Activated CD4-positive, alpha-beta T cell treated with anti-CD3 and anti-CD28 coated beads, Interleukin-2, amount 10 ng/mL, durations not matched to agents 7 days and 5 days (primary cell): ENCODE data around the gene RILPL2. TPM values are rescaled to one million over a fixed set of nuclear protein-coding genes. Genes with fewer than 3 reads are reported as not detected.

Experiments used
- CTCF ChIA-PET: fragments of 350-600 bp; sonication (Branson Sonifier 250); formaldehyde crosslinking; loops from one replicate; lab custom pipeline; 2021; ENCODE audit warnings: antibody characterized with exemption; lab: Charles Lee
- POLR2A ChIA-PET: fragments of 350-600 bp; sonication (Branson Sonifier 250); formaldehyde crosslinking; loops from one replicate; lab custom pipeline; 2021; ENCODE audit warnings: antibody characterized with exemption; lab: Charles Lee
- DNase-seq: peaks from one replicate; pipeline ENCODE4 v3.0.0-alpha.2; 2020
- H3K27ac Mint-ChIP-seq: one replicate; pipeline ENCODE4 v1.8.0; 2021; ENCODE audit warnings: mild to moderate bottlenecking, moderate library complexity, mixed read lengths
- H3K27me3 Mint-ChIP-seq: one replicate; pipeline ENCODE4 v1.8.0; 2021; ENCODE audit warnings: mixed read lengths
- H3K36me3 Mint-ChIP-seq: one replicate; pipeline ENCODE4 v1.8.0; 2021; ENCODE audit warnings: low read depth, mixed read lengths
- H3K4me1 Mint-ChIP-seq: one replicate; pipeline ENCODE4 v1.8.0; 2021; ENCODE audit warnings: mixed read lengths
- H3K4me3 Mint-ChIP-seq: one replicate; pipeline ENCODE4 v1.8.0; 2021; ENCODE audit warnings: mild to moderate bottlenecking, moderate library complexity, mixed read lengths
- H3K9me3 Mint-ChIP-seq: one replicate; pipeline ENCODE4 v1.8.0; 2021; ENCODE audit warnings: mixed read lengths
- total RNA-seq, 2 experiments: library from RNA; stranded (reverse); gene quantifications; one replicate each; pipeline ENCODE4 v1.2.3, GENCODE V29; 2021

Gene RILPL2
- total RNA-seq, 2 experiments from 2014 or later, result 6.0 to 6.5 TPM

DNA sequence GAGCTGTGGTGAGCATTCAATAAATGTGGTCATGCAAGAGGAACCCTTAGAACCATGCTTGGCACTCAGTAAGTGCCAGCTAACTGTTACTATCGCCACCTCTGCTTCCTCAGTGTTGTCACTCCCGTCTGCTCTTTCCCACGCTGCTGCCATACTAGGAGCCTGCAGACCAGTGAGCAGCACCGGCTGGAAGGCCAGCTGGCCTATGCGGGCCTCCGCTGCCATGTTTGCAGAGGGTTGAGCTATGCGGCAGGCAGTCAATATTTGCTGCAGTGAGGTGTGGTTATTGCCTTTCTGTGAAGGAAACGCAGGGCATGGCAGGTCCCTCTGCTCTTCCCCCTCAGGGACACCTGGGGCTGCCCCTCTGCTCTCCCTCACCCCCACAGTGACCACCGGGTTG, 39.5 kb downstream of the RILPL2 start:
- Mint-ChIP-seq H3K27ac (no peak overlapping the region), H3K27me3 (no peaks in the 10 kb centered on the region), H3K4me1 (peaks cover 12% of the 10 kb centered on the region), H3K4me3 (no peak overlapping the region), H3K9me3 (no peaks in the 10 kb centered on the region), H3K36me3 (peaks cover 40% of the 10 kb centered on the region)
- POLR2A ChIA-PET, result no interaction called here
- CTCF ChIA-PET, result interaction anchor here (0.5 to 1.1 kb wide), 4 partner anchors 26 to 282 kb away, joined by 3 read pairs; no protein-coding TSS in a partner anchor
- DNase-seq, result no peak

DNA sequence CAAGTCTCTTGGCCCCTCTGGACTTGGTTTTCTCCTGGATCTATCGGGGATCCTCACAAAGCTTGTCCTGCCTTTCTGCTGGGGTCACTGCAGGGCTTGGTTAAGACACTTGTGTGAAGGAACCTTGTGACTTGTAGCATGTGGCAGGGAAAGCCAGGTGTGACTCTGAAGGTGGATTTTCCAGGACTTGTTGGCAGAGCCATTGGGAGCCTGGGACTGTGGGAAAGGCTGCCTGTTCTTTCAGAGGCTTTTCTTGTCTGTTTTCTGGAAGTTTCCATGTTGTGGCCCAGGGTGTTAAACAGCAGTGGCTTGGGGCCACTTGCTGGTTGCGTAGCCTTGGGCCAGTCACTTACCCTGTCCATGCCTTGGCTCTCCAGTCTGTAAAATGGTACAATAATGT, 39.9 kb downstream of the RILPL2 start:
- no peak for DNase-seq
- POLR2A ChIA-PET, result no interaction called here
- H3K27ac Mint-ChIP-seq, result no peak overlapping the region
- H3K27me3 Mint-ChIP-seq, result no peaks in the 10 kb centered on the region
- no peak overlapping the region for H3K4me3 Mint-ChIP-seq
- H3K36me3 Mint-ChIP-seq, result peaks cover 45% of the 10 kb centered on the region
- H3K4me1 Mint-ChIP-seq, result peaks cover 15% of the 10 kb centered on the region
- CTCF ChIA-PET, result interaction anchor here (0.5 to 1.1 kb wide), 3 partner anchors 26 to 355 kb away, joined by 3 to 5 read pairs (median 3); no protein-coding TSS in a partner anchor
- no peaks in the 10 kb centered on the region for H3K9me3 Mint-ChIP-seq

DNA sequence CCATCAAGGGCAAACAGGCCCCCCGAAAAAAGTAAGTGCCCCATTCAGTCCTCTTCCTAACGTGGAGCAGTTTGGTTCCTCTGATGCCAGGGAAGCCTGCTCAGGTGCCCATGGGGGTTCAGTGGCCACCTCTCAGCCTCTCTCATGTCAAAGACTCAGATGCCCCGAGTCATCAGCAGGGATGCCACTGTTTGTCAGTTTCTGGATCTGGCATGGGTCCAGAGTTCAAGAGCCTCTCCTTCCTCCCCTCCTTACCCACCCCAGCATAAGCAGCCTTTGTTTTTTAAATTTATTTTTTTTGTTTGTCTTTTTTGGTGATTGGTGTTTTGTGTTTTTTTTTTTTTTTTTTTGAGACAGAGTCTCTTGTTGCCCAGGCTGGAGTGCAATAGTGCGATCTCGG, 41.2 kb downstream of the RILPL2 start:
- Mint-ChIP-seq H3K27me3 (no peaks in the 10 kb centered on the region), H3K27ac (no peak overlapping the region), H3K4me3 (no peak overlapping the region), H3K36me3 (peaks cover 58% of the 10 kb centered on the region), H3K9me3 (no peaks in the 10 kb centered on the region), H3K4me1 (peaks cover 27% of the 10 kb centered on the region)
- no peak for DNase-seq
- CTCF ChIA-PET, result interaction anchor here (1.0 kb wide), 1 partner anchor 1908 kb away, joined by 4 read pairs; no protein-coding TSS in a partner anchor
- POLR2A ChIA-PET, result no interaction called here

GRCh38 chr12:123393747-123394146, 42.7 kb downstream of the RILPL2 start:
- ChIA-PET CTCF (interaction anchor here (0.7 to 1.2 kb wide), 2 partner anchors 11 to 267 kb away, joined by 3 to 4 read pairs; no protein-coding TSS in a partner anchor), POLR2A (no interaction called here)
- no peak overlapping the region for H3K4me3 Mint-ChIP-seq
- H3K27me3 Mint-ChIP-seq, result no peaks in the 10 kb centered on the region
- DNase-seq, result no peak
- no peak overlapping the region for H3K27ac Mint-ChIP-seq
- H3K9me3 Mint-ChIP-seq, result no peaks in the 10 kb centered on the region
- peaks cover 57% of the 10 kb centered on the region for H3K36me3 Mint-ChIP-seq
- H3K4me1 Mint-ChIP-seq, result peaks cover 29% of the 10 kb centered on the region

GRCh38 chr12:123391546-123392343, 44.7 kb downstream of the RILPL2 start:
- peaks cover 45% of the 10 kb centered on the region for H3K4me1 Mint-ChIP-seq
- POLR2A ChIA-PET, result interaction anchor here (0.7 kb wide), 1 partner anchor 57 kb away, joined by 3 read pairs; no protein-coding TSS in a partner anchor
- DNase-seq, result no peak
- no peak overlapping the region for H3K4me3 Mint-ChIP-seq
- H3K36me3 Mint-ChIP-seq, result peaks cover 51% of the 10 kb centered on the region
- peak overlapping the region; percentile 41 for H3K27ac Mint-ChIP-seq
- CTCF ChIA-PET, result interaction anchor here (0.6 to 1.4 kb wide), 8 partner anchors 8 to 29 kb away, joined by 3 to 5 read pairs (median 3); partner anchors contain the start of genes KMT5A and SBNO1
- H3K9me3 Mint-ChIP-seq, result no peaks in the 10 kb centered on the region
- no peaks in the 10 kb centered on the region for H3K27me3 Mint-ChIP-seq

DNA sequence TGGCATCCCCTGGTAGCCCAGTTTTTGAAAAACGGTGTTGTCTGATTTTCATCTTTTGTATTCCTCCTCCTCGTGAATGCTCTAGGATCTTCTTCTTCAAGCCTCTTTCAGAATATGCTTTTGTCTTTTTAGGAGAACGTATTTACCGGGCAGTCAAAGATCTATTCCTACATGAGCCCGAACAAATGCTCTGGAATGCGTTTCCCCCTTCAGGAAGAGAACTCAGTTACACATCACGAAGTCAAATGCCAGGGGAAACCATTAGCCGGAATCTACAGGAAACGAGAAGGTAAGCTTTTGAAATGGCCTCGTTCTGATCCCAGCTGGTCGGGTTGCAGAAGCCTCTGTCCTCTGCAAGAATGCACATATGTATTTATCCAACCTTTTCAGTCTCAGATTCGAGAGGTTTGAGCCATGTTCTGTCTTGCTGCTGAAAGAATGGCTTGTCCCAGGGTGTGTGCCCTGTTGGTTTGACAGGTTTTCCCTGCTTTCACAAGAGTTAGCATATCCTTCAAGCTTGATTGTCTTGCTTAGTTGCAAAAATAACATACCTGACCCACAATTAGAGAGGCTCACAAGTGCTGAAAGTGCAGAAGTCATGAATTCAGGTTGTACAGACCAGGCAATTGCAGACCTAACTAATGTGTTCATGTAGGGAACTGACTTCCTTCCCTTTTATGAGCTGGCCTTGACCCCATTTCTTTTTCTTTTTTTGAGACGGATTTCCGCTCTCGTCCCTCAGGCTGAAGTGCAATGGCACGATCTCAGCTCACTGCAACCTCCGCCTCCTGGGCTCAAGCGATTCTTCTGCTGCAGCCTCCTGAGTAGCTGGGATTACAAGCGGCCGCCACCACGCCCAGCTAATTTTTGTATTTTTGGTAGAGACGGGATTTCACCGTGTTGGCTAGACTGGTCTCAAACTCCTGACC, 45.7 kb downstream of the RILPL2 start:
- no peak for DNase-seq
- Mint-ChIP-seq H3K27me3 (no peaks in the 10 kb centered on the region), H3K36me3 (peaks cover 42% of the 10 kb centered on the region), H3K4me1 (peaks cover 50% of the 10 kb centered on the region), H3K4me3 (peak overlapping the region; percentile 81), H3K27ac (peak overlapping the region; percentile 87), H3K9me3 (no peaks in the 10 kb centered on the region)
- ChIA-PET CTCF (interaction anchor here (0.6 to 1.4 kb wide), 8 partner anchors 10 to 30 kb away, joined by 3 to 5 read pairs (median 3); partner anchors contain the start of gene SBNO1), POLR2A (no interaction called here)

DNA sequence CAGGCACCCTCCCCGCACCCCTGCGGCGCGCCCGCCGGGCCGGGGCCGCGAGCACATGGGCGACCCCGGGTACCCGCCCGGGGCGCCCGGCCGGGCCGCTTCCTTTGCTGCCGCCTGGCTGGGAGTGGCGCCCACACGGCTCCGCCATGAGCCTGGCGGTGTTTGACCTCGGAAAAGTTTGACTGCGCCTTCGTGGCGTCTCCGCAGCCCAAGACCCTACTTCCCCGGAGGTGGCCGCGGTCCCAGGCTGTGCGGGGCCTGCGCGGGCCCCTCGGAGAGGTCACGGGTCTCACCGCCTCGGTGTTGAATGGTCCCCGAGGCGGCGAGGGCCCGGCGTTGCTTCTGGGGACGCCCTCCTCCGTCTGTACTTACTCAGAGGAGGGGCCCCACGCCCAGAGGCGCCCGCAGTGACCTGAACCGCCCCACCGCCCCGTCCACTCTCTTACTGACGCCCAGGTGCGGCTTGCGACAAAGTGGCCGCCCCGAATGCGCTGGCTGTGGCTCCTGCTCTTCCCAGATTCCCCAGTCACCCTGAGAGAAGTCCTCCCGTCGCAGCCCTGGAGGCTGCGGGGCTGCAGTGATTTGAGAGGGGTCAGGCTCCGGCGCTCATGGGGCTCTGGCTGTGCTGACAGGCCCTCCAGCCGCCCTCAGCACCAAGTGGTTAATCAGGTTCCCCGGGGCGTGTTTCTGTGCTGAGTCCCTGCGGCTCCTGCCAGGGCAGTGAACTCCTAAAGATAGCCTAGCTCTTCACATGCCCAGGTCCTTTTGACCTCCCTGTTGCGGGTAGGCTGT, 46.7 kb downstream of the RILPL2 start:
- Mint-ChIP-seq H3K4me1 (peaks cover 45% of the 10 kb centered on the region), H3K27ac (peak overlapping the region; percentile 87), H3K27me3 (no peaks in the 10 kb centered on the region), H3K4me3 (peak overlapping the region; percentile 81), H3K36me3 (peaks cover 34% of the 10 kb centered on the region), H3K9me3 (no peaks in the 10 kb centered on the region)
- CTCF ChIA-PET, result interaction anchor here (1.4 kb wide), 1 partner anchor 11 kb away, joined by 5 read pairs; no protein-coding TSS in a partner anchor
- POLR2A ChIA-PET, result no interaction called here
- DNase-seq, result peak; percentile 24

- Mint-ChIP-seq H3K27ac (no peak overlapping the region), H3K9me3 (no peaks in the 10 kb centered on the region), H3K4me1 (peaks cover 44% of the 10 kb centered on the region), H3K27me3 (no peaks in the 10 kb centered on the region), H3K36me3 (peaks cover 32% of the 10 kb centered on the region), H3K4me3 (no peak overlapping the region)
- CTCF ChIA-PET, result interaction anchor here (1.5 kb wide), 1 partner anchor 20 kb away, joined by 6 read pairs; no protein-coding TSS in a partner anchor
- DNase-seq, result no peak
- POLR2A ChIA-PET, result no interaction called here
Measured at GRCh38 chr12:123388951-123389559, 47.4 kb downstream of the RILPL2 start.

GRCh38 chr12:123388177-123388950, 48.1 kb downstream of the RILPL2 start:
- POLR2A ChIA-PET, result no interaction called here
- Mint-ChIP-seq H3K4me3 (peak overlapping the region; percentile 83), H3K27me3 (no peaks in the 10 kb centered on the region), H3K9me3 (no peaks in the 10 kb centered on the region), H3K36me3 (peaks cover 32% of the 10 kb centered on the region), H3K27ac (peak overlapping the region; percentile 92), H3K4me1 (peaks cover 49% of the 10 kb centered on the region)
- CTCF ChIA-PET, result interaction anchor here (1.5 to 1.8 kb wide), 2 partner anchors 21 to 23 kb away, joined by 4 to 6 read pairs; no protein-coding TSS in a partner anchor
- DNase-seq, result peak; percentile 78

DNA sequence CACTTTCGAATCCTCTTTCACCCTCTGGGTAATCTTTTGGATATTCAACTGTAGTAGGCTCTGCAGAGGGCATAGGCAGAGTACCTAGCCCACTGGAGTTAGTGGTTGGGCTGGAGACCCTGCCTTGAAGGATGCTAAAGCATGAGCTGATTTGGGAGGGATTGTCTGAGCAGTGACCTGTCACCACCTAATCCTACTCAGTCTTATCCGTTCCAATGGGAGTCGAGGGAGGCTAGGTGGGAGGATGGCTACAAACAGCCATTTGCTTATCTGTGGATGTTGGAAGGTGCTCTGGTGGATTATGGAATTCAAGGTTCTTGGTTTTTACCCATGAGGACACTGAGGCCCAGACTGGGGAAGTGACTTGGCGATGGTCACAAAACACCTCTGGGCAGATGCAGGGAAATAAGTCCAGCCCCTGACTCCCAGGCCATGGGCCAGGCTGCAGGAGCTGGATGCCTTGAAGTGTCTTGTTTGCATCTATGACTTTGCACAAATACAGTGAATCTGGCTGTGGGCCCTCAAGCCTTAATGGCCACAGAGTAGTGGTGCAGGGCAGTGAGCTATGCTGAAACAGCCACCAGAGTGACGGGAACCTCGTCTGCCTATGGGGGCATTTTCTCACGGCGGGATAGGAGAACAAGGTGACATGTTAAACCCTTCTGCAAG, 48.8 kb downstream of the RILPL2 start:
- H3K36me3 Mint-ChIP-seq, result peaks cover 27% of the 10 kb centered on the region
- no peaks in the 10 kb centered on the region for H3K9me3 Mint-ChIP-seq
- H3K27me3 Mint-ChIP-seq, result no peaks in the 10 kb centered on the region
- DNase-seq, result no peak
- POLR2A ChIA-PET, result no interaction called here
- H3K27ac Mint-ChIP-seq, result peak overlapping the region; percentile 92
- CTCF ChIA-PET, result interaction anchor here (0.6 to 1.8 kb wide), 3 partner anchors 21 to 471 kb away, joined by 4 to 6 read pairs (median 5); no protein-coding TSS in a partner anchor
- peak overlapping the region; percentile 83 for H3K4me3 Mint-ChIP-seq
- H3K4me1 Mint-ChIP-seq, result peaks cover 49% of the 10 kb centered on the region
